HuH-7 (cell line): Measurements from ENCODE around the gene MELTF.

Experiments used
- DNase-seq: peaks from one replicate; pipeline ENCODE4 v3.0.0; 2011; ENCODE audit warnings: low spot score

The MELTF gene

DNA sequence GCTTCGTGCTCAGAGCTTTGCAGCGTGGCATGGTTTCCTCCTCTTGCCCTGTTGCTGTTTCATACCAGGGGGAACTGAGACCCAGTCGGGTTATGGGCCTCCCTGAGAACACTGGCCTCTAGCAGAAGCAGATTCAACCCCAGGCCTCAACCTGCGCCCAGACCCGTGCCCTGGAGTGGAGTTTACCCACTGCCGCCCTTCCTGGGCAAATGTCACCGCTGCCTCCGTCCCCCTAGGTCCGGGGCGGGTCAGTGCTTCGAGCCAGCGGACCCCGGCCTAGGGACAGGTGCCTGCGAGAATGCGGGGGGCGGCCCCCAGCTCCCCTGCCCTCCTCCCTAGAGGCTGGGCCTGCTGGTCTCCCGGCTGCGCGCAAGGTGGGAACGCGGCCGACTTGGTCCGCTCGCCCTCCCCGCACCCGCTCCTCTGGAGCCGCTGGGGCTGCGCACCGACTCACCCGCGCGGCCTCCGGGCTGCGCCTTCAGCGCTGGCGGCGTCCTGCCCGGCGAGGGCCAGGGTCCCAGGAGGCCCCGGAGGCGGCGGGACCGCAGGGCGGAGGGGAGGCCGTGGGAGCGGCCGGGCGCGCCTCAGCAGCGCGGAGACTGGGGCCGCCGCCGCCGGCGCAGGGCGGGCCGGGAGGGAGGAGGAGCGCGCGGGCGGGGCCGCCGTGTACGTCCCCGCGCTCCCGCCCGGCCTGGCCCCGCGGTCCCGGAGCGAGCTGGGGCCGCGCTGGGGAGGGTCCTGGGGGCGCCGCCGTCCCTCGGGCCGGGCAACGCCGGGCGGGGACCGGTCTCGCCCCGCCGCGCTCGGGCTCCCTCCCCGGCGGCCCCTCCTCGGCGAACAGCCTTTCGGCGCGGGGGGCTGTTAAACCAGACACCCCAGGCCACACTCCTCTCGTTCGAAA lies 61.1 kb downstream of the MELTF start, which contains the start of gene PIGZ:
TSS of gene PIGZ (minus strand) at position 601 of the 901 bp plus-strand sequence. CDS start 16,802 bp downstream, outside the sequence.
- DNase-seq: no peak

DNA sequence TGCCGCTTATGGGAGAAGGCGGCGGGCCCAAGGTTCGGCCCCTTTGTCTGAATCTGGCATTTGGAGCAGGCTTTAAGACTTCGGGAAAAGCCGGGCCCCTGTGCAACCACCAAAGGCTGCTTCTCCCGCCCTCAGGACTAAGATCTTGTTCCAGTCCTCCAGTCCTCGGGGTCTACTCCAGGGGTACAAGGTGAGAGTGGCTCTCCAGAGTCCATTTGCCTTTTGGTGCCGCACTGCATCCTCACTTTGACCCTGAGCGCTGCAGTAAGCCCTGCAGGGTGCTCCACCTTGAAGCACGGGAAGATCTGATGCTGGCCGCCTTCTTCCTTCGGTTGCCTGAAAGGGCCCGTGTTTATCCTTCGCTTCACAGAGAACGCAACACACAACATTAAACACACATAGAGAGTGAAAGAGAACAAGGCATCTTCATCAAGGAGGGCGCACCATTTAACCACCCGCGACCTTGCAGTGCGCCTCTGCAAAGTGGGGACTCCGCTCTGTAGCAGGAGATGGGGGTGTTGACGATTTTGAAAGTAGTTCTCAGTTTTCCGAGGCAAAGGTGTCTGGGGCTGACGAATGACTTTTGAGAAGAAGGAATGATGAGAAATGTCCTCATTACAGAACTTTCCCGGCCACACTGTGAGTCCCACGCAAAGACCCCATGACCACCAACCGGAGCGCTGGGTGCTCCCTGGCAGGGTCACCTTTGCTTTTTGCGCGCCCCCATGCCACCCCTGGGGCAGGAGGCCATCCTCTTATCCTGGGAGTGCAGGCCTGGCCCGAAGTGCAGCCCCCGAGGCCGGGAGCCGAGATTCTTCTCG lies 62.0 kb downstream of the MELTF start:
- no peak for DNase-seq

DNA sequence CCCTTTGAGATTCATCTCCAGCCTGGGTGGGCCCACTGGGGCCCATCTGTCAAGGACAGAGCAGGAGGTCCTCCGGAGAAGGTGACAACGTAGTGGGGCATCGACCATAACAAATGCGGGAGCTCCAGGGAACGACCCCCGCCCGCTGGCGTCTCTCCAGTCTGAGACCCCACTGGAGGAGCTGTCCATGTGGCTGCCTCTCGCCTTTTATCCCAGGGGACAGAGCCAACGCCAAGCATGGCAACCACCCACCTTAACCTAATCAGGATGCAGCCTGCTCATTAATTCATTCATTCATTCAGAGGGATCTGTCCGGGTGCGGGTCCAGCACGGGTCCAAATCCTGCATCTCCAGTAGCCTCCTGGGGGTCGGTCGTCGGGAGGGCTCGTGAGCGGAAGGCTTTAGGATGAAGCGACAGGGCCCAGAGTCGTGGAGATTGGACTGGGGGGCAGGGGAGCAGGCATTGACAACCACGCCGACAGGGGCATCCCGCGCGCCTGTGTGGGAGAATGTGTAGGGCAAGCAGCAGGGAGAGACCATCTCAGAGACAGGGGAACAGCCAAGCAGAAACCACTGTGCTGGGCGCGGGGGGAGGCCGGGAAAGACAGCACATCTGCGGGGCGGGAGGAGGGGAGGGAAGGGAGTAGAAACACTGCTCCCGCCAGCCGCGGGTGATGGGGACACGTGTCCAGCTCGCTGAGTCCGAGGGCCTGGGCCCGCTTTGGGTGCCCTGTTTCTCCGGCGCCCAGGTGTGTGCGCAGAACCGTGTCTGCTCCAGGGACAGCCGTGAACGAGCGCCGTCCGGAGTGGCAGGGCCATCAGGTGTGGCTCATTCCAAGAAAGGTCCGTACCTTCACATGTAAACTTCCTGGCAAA lies 62.9 kb downstream of the MELTF start:
- no peak for DNase-seq

- DNase-seq: no peak
These were observed 63.8 kb downstream of the MELTF start for GRCh38 chr3:196965804-196966173.

DNA sequence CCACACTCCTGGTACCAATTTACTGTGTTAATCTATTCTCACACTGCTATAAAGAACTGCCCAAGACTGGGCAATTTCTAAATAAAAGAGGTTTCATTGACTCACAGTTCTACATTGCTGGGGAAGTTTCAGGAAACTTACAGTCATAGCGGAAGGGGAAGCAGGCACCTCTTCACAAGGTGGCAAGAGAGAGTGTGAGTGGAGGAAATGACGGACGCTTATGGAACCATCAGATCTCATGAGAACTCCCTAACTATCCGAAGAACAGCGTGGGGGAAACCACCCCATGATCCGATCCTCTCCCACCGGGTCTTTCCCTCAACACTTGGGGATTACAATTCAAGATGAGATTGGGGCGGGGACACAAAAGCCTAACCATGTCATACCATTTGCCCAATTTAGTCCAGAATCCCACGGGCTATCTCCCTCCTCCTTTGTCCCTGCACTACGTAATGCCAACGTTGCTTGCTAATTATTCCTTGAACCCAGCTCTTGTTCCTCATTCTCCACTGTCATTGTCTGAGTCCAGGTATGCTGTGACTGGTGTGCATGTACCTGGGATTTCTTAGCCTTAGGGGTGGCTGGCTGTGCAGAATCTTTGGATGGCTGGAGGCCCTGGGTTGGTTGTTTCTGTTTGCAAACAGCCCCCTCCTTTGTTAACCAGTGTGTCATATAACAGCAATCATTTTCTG lies 64.4 kb downstream of the MELTF start:
- DNase-seq: no peak

DNA sequence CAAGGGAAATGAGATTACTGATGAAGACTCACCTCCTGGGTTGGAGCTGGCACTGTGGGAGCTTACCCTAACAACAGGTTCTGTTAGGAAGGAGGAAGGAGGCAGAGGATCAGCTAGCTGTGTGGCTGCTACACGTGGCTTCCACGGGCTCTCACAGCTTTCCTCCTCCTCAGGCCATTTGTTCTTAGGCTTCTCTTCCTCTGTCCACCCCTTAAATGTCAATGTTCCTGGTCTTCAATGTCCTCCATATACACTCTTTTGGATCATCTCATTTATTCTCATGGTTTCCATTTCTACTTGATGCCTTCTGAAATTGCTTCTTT lies 66.0 kb downstream of the MELTF start:
- no peak for DNase-seq

GRCh38 chr3:196962930-196963630 lies 66.5 kb downstream of the MELTF start:
- no peak for DNase-seq

GRCh38 chr3:196962108-196962929 lies 67.3 kb downstream of the MELTF start:
- no peak for DNase-seq

DNA sequence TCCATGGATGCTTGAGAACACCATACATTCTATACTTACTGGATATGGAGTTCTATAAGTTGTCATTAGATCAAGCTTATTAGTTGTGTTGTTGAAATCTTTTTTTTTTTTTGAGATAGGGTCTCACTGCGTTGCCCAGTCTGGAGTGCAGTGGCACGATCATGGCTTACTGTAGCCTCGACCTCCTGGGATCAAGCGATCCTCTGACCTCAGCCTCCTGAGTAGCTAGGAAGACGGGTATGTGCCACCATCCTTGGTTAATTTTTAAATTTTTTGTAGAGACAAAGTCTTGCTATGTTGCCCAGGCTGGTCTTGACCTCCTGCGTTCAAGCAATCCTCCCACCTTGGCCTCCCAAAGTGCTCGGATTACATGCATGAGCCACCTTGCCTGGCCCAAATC lies 74.8 kb downstream of the MELTF start:
- DNase-seq: no peak
